GM12864 (cell line): ENCODE measurements around the gene TRPV4.

ENCODE experiments used
- DNase-seq: peaks from one replicate; pipeline ENCODE4 v3.0.0-alpha.2; 2011; ENCODE audit warnings: low read depth
- H3K4me3 ChIP-seq: 2 replicates; pipeline ENCODE4 v1.5.1; 2011; ENCODE audit warnings: mild to moderate bottlenecking, low read depth, low read length, control low read depth
- TF ChIP-seq, protein P1 (sequence below): IDR thresholded peaks from 2 replicates; pipeline ENCODE4 v1.5.1; 2011; ENCODE audit warnings: low read depth, mild to moderate bottlenecking, moderate library complexity, low read length, control low read depth, inconsistent platforms; ENCODE audit errors: missing control alignments

TRPV4 gene

GRCh38 chr12:109758426-109759420 lies 74.5 kb downstream of the TRPV4 start:
- DNase-seq: no peak
- TF ChIP-seq, protein P1, sequence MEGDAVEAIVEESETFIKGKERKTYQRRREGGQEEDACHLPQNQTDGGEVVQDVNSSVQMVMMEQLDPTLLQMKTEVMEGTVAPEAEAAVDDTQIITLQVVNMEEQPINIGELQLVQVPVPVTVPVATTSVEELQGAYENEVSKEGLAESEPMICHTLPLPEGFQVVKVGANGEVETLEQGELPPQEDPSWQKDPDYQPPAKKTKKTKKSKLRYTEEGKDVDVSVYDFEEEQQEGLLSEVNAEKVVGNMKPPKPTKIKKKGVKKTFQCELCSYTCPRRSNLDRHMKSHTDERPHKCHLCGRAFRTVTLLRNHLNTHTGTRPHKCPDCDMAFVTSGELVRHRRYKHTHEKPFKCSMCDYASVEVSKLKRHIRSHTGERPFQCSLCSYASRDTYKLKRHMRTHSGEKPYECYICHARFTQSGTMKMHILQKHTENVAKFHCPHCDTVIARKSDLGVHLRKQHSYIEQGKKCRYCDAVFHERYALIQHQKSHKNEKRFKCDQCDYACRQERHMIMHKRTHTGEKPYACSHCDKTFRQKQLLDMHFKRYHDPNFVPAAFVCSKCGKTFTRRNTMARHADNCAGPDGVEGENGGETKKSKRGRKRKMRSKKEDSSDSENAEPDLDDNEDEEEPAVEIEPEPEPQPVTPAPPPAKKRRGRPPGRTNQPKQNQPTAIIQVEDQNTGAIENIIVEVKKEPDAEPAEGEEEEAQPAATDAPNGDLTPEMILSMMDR: no peak
- H3K4me3 ChIP-seq: no peak overlapping the region

GRCh38 chr12:109757671-109758265 lies 75.4 kb downstream of the TRPV4 start:
- no peak overlapping the region for H3K4me3 ChIP-seq
- TF ChIP-seq, protein P1: no peak
- no peak for DNase-seq

DNA sequence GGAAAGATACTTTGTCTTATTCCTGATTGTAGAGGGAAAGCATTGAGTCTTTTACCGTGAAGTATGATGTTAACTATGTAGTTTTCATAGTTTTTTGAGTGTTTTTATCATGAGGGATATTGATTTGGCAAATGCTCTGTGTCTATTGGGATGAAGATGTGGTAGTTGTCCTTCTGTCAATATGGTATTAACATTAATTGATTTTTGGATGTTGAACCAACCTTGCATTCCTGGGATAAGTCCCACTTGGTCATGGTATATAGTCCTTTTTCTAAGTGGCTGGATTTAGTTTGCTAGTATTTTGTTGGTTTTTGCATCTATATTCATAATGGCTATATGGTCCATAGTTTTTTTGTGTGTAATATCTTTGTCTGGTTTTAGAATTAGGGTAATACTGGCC lies 76.7 kb downstream of the TRPV4 start:
- H3K4me3 ChIP-seq: no peak overlapping the region
- DNase-seq: no peak
- TF ChIP-seq, protein P1: no peak

GRCh38 chr12:109753959-109754358 lies 79.2 kb downstream of the TRPV4 start:
- TF ChIP-seq, protein P1: no peak
- no peak for DNase-seq
- H3K4me3 ChIP-seq: no peak overlapping the region

DNA sequence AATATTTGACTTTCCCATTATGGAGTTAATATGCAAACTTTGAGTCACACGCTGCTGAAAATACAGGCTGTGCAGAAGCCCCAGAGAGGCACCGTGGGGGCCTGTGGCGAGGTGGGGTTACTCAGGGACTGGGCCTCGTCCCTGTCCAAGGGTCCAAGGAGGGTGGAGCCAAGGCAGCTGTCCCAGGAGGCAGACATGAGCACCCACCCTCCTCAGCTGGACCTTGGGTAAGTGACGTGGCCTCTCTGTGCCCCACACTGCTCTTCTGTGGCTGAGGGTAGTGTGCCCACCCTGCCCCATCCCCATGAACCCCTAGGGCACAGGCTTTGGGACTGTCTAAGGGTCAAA lies 80.2 kb downstream of the TRPV4 start:
- no peak for DNase-seq
- no peak overlapping the region for H3K4me3 ChIP-seq
- TF ChIP-seq, protein P1: no peak

DNA sequence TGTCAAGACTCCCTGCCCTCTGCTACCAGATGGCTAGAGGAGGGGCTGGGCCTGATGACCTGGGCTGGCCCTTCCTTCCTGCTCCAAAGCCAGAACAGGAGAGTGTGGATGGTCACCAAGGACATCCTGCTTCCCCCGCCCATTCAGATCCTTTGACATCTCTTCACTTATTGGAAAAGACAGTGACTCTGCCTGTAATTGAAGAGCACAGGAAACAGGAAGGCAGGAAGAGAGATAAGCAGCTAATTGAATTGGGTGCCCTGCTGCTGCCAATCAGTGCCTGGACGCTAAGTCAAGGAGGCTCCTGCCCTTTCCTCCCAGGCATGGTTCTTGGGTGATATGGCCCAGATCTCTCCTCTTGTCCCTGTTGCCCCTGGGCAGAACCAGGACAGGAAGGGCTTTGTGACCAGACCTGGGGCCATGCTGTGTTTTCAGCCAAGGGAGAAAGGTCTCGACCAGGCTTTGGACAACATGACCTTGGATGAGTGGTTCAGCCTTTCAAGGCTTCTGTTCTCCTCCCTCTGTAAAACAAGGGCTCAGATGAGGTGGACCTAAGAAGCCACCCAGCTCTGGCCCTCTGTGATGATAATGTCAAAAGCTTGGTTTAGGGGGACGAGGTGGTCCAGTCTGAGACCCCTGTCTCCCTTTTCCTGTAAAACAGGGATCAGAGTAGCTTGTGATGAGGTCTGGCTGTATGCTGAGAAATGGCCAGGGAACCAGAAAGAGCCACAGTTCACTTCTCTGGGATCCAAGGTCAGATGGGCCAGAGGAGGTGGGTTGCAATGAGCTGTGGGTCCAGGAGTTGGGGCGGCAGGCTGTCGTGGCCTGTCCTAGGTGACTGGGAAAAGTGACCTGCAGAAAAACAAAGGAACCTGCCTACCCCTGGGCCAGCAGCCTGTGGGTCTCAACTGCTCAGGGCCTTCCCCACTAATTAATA lies 80.8 kb downstream of the TRPV4 start:
- TF ChIP-seq, protein P1: no peak
- DNase-seq: no peak
- H3K4me3 ChIP-seq: no peak overlapping the region
